Neural crest cell (in vitro differentiated cells): Measurements from ENCODE around the gene ZDHHC12. TPM values are rescaled to one million over a fixed set of nuclear protein-coding genes. Genes with fewer than 3 reads are reported as not detected.

Experiments used
- DNase-seq: peaks from one replicate; pipeline ENCODE4 v3.0.0; 2021; ENCODE audit warnings: low read depth, mixed read lengths, low spot score
- H3K27ac Mint-ChIP-seq: one replicate; pipeline ENCODE4 v1.8.0; 2021; ENCODE audit warnings: mild to moderate bottlenecking, mixed read lengths; ENCODE audit not compliant: unreplicated experiment
- H3K27me3 Mint-ChIP-seq: 2 replicates; pipeline ENCODE4 v1.8.0; 2021; ENCODE audit warnings: low read depth, mild to moderate bottlenecking, mixed read lengths
- H3K36me3 Mint-ChIP-seq: 2 replicates; pipeline ENCODE4 v1.8.0; 2021; ENCODE audit warnings: low read depth, mild to moderate bottlenecking, mixed read lengths
- H3K4me1 Mint-ChIP-seq: 2 replicates; pipeline ENCODE4 v1.8.0; 2021; ENCODE audit warnings: mixed read lengths
- H3K4me3 Mint-ChIP-seq: one replicate; pipeline ENCODE4 v1.8.0; 2021; ENCODE audit warnings: mild to moderate bottlenecking, mixed read lengths
- H3K9me3 Mint-ChIP-seq: 2 replicates; pipeline ENCODE4 v1.8.0; 2021; ENCODE audit warnings: mixed read lengths
- CTCF ChIP-seq: fragments of 200-600 bp; sonication (generic); conservative IDR thresholded peaks from 2 replicates; pipeline ENCODE4 v1.5.0; 2021; ENCODE audit warnings: antibody characterized with exemption, mild to moderate bottlenecking
- total RNA-seq: library from RNA; stranded (reverse); gene quantifications from 2 replicates; pipeline ENCODE4 v1.2.1, GENCODE V29; 2021

Gene ZDHHC12
- total RNA-seq, 1 donor from 2014 or later, result 15.7 TPM

- no peak overlapping the region for H3K27ac Mint-ChIP-seq
- no peaks in the 10 kb centered on the region for H3K27me3 Mint-ChIP-seq
- peaks cover 9% of the 10 kb centered on the region for H3K4me1 Mint-ChIP-seq
- peaks cover 3% of the 10 kb centered on the region for H3K36me3 Mint-ChIP-seq
- TF ChIP-seq CTCF, result no peak
- DNase-seq, result no peak
- H3K4me3 Mint-ChIP-seq, result peak overlapping the region; percentile 38
- H3K9me3 Mint-ChIP-seq, result no peaks in the 10 kb centered on the region
Observed at GRCh38 chr9:128706045-128706444, 17.9 kb downstream of the ZDHHC12 start.

- H3K27me3 Mint-ChIP-seq, result no peaks in the 10 kb centered on the region
- H3K4me3 Mint-ChIP-seq, result no peak overlapping the region
- H3K36me3 Mint-ChIP-seq, result peaks cover 3% of the 10 kb centered on the region
- TF ChIP-seq CTCF, result no peak
- H3K4me1 Mint-ChIP-seq, result peaks cover 9% of the 10 kb centered on the region
- H3K27ac Mint-ChIP-seq, result no peak overlapping the region
- H3K9me3 Mint-ChIP-seq, result no peaks in the 10 kb centered on the region
- DNase-seq, result no peak
Observed at GRCh38 chr9:128705051-128705965, 18.6 kb downstream of the ZDHHC12 start.

- Mint-ChIP-seq H3K4me3 (peak overlapping the region; percentile 90), H3K27ac (no peak overlapping the region), H3K9me3 (no peaks in the 10 kb centered on the region), H3K27me3 (no peaks in the 10 kb centered on the region), H3K36me3 (no peaks in the 10 kb centered on the region), H3K4me1 (peaks cover 9% of the 10 kb centered on the region)
- no peak for TF ChIP-seq CTCF
- no peak for DNase-seq
Observed at GRCh38 chr9:128704356-128704670, 19.6 kb downstream of the ZDHHC12 start.

- DNase-seq, result no peak
Observed at GRCh38 chr9:128703616-128704355, 20.1 kb downstream of the ZDHHC12 start.

More at GRCh38 chr9:128703616-128704355, 20.1 kb downstream of the ZDHHC12 start:
- Mint-ChIP-seq H3K27me3 (no peaks in the 10 kb centered on the region), H3K27ac (no peak overlapping the region), H3K4me3 (peak overlapping the region; percentile 90), H3K4me1 (peaks cover 9% of the 10 kb centered on the region), H3K36me3 (no peaks in the 10 kb centered on the region), H3K9me3 (no peaks in the 10 kb centered on the region)
- no peak for TF ChIP-seq CTCF
